Keratinocyte (primary cell): ENCODE measurements around the gene ZC3H4. TPM values are rescaled to one million over a fixed set of nuclear protein-coding genes. Genes with fewer than 3 reads are reported as not detected.

ENCODE experiments used
- DNase-seq: peaks from one replicate; pipeline ENCODE4 v3.0.0-alpha.2; 2011; ENCODE audit warnings: low read depth, missing footprints, low spot score
- FAIRE-seq: peaks from 2 replicates; lab custom pipeline; 2011; peaks lifted over from hg19 to GRCh38; lab: Jason Lieb, UNC
- H2AFZ ChIP-seq: 2 replicates; pipeline ENCODE4 v1.6.0; 2012; ENCODE audit warnings: low read length, control low read depth, inconsistent platforms; ENCODE audit not compliant: control insufficient read depth
- H3K27ac ChIP-seq: 2 replicates; pipeline ENCODE4 v1.5.1; 2011; ENCODE audit warnings: low read length; ENCODE audit not compliant: control insufficient read depth, insufficient read depth
- H3K27me3 ChIP-seq: 3 replicates; pipeline ENCODE4 v1.6.0; 2011; ENCODE audit warnings: low read length; ENCODE audit not compliant: control insufficient read depth, insufficient read depth; ENCODE audit errors: extremely low read depth
- H3K36me3 ChIP-seq, 2 experiments: 2 replicates in 1 of 2; 3 replicates in 1 of 2; pipeline ENCODE4 v1.5.1; 2011; ENCODE audit warnings: low read length in 2 of 2, mild to moderate bottlenecking in 1 of 2; ENCODE audit not compliant: control insufficient read depth in 2 of 2, insufficient read depth in 2 of 2; ENCODE audit errors: extremely low read depth in 1 of 2
- H3K4me1 ChIP-seq: 3 replicates; pipeline ENCODE4 v1.5.1; 2011; ENCODE audit warnings: low read length; ENCODE audit not compliant: control insufficient read depth, insufficient read depth; ENCODE audit errors: extremely low read depth
- H3K4me2 ChIP-seq: 3 replicates; pipeline ENCODE4 v1.6.0; 2011; ENCODE audit warnings: low read depth, low read length; ENCODE audit not compliant: control insufficient read depth, insufficient read depth; ENCODE audit errors: extremely low read depth
- H3K4me3 ChIP-seq, 3 experiments: fragments of 200-600 bp in 1 of 3; sonication (generic) in 1 of 3; 2 replicates in 2 of 3; 3 replicates in 1 of 3; pipeline ENCODE4 v1.5.1; 2011 to 2016; ENCODE audit warnings: low read length in 3 of 3, mild to moderate bottlenecking in 3 of 3, control low read depth in 2 of 3, inconsistent platforms in 1 of 3, low read depth in 1 of 3, mixed read lengths in 1 of 3, mixed run types in 1 of 3, moderate library complexity in 1 of 3; ENCODE audit not compliant: control insufficient read depth in 2 of 3, insufficient read depth in 2 of 3; ENCODE audit errors: extremely low read depth in 1 of 3
- H3K79me2 ChIP-seq: 2 replicates; pipeline ENCODE4 v1.6.0; 2012; ENCODE audit warnings: low read length; ENCODE audit not compliant: control insufficient read depth, insufficient read depth
- H3K9ac ChIP-seq: 3 replicates; pipeline ENCODE4 v1.6.0; 2011; ENCODE audit warnings: low read length; ENCODE audit not compliant: control insufficient read depth, insufficient read depth; ENCODE audit errors: extremely low read depth
- H3K9me1 ChIP-seq: 3 replicates; pipeline ENCODE4 v1.6.0; 2011; ENCODE audit warnings: low read length; ENCODE audit not compliant: control insufficient read depth, insufficient read depth; ENCODE audit errors: extremely low read depth
- H3K9me3 ChIP-seq: 2 replicates; pipeline ENCODE4 v1.5.1; 2012; ENCODE audit warnings: low read depth, low read length; ENCODE audit not compliant: control insufficient read depth
- H4K20me1 ChIP-seq: 3 replicates; pipeline ENCODE4 v1.6.0; 2011; ENCODE audit warnings: low read length; ENCODE audit not compliant: control insufficient read depth, insufficient read depth; ENCODE audit errors: extremely low read depth
- CTCF ChIP-seq, 3 experiments: IDR thresholded peaks in 1 of 3; conservative IDR thresholded peaks in 1 of 3; optimal IDR thresholded peaks in 1 of 3; 2 replicates in 2 of 3; 3 replicates in 1 of 3; pipeline versions ENCODE3 to v1.5.1; 2011; ENCODE audit warnings: low read length in 3 of 3, mild to moderate bottlenecking in 3 of 3, moderate library complexity in 2 of 3, control low read depth in 1 of 3, inconsistent platforms in 1 of 3; ENCODE audit not compliant: insufficient read depth in 2 of 3; ENCODE audit errors: extremely low read depth in 1 of 3
- EZH2 ChIP-seq: IDR thresholded peaks from one replicate; pipeline ENCODE4 v1.6.1; 2012; ENCODE audit warnings: inconsistent platforms, mild to moderate bottlenecking, low read length, moderate library complexity
- dilution Hi-C: fragments of 300-500 bp; cut with MboI; formaldehyde crosslinking; loops from one replicate; pipeline ENCODE4 v1.7.0; 2020; ENCODE audit warnings: low sequenced_read_pairs; ENCODE audit not compliant: extremely low pct_ligation_motif_present
- polyA plus RNA-seq, 5 experiments: library from polyadenylated mRNA; depleted of rRNA in 3 of 5; stranded (reverse) in 3 of 5; stranded (forward) in 1 of 5; unstranded in 1 of 5; fragments of >200 nt; gene quantifications; 1 replicate in 1 of 5; 2 replicates in 3 of 5; 3 replicates in 1 of 5; pipeline versions ENCODE4 v1.2.1 to v1.2.3, GENCODE V29; 2011 to 2012; ENCODE audit warnings: missing spikeins in 2 of 5, low read depth in 1 of 5, low replicate concordance in 1 of 5

The ZC3H4 gene
- polyA plus RNA-seq, 1 donor (not counting 4 experiments of a cell fraction or from before 2014, with no cell fraction given): 5.6 TPM

GRCh38 chr19:47152632-47153031, 39.1 kb upstream of the ZC3H4 start:
- Histone ChIP-seq H3K79me2 (peaks cover 22% of the 10 kb centered on the region), H3K4me1 (peaks cover 31% of the 10 kb centered on the region), H3K4me3 (no peak overlapping the region), H3K36me3 (peaks cover 17 to 26% of the 10 kb centered on the region in 2 experiments), H2AFZ (no peak overlapping the region), H3K9me3 (no peaks in the 10 kb centered on the region), H3K9me1 (no peaks in the 10 kb centered on the region), H4K20me1 (peaks cover 8% of the 10 kb centered on the region), H3K4me2 (peak overlapping the region; percentile 60), H3K27ac (peak overlapping the region; percentile 68), H3K27me3 (no peaks in the 10 kb centered on the region), H3K9ac (no peak overlapping the region)
- DNase-seq (no peak), FAIRE-seq (peak; percentile 86)
- TF ChIP-seq EZH2 (no peak), CTCF (optimal IDR thresholded peaks at IDR 0.05 in 1 of 3, IDR thresholded peaks at IDR 0.05 in 1 of 3, conservative IDR thresholded peaks at IDR 0.05 in 1 of 3; ENCODE audit: extremely low read depth in 1 of 3, insufficient read depth in 2 of 3, low read length in 3 of 3) (no peak)
- dilution Hi-C loops: no loop called here

- Histone ChIP-seq H3K79me2 (peaks cover 22% of the 10 kb centered on the region), H3K4me2 (peak overlapping the region; percentile 55), H3K36me3 (peaks cover 18 to 26% of the 10 kb centered on the region in 2 experiments), H3K4me3 (no peak overlapping the region), H3K9ac (peak overlapping the region; percentile 24), H3K27me3 (no peaks in the 10 kb centered on the region), H3K9me1 (no peaks in the 10 kb centered on the region), H4K20me1 (peaks cover 6% of the 10 kb centered on the region), H3K9me3 (no peaks in the 10 kb centered on the region), H3K4me1 (peaks cover 27% of the 10 kb centered on the region), H2AFZ (no peak overlapping the region), H3K27ac (peak overlapping the region; percentile 68)
- FAIRE-seq (no peak), DNase-seq (no peak)
- TF ChIP-seq EZH2 (no peak), CTCF (optimal IDR thresholded peaks at IDR 0.05 in 1 of 3, IDR thresholded peaks at IDR 0.05 in 1 of 3, conservative IDR thresholded peaks at IDR 0.05 in 1 of 3; ENCODE audit: extremely low read depth in 1 of 3, insufficient read depth in 2 of 3, low read length in 3 of 3) (no peak)
- dilution Hi-C loops: no loop called here
Measured at GRCh38 chr19:47152205-47152604, 38.6 kb upstream of the ZC3H4 start.
